HFFc6 (cell line): Measurements from ENCODE around the gene CPXM2. TPM values are rescaled to one million over a fixed set of nuclear protein-coding genes. Genes with fewer than 3 reads are reported as not detected.

Experiments used
- DNase-seq: peaks from one replicate; pipeline ENCODE4 v3.0.0-alpha.2; 2018
- H3K27ac Mint-ChIP-seq: 2 replicates; pipeline ENCODE4 v1.8.0; 2020; ENCODE audit warnings: mild to moderate bottlenecking, mixed read lengths
- H3K27me3 Mint-ChIP-seq: 2 replicates; pipeline ENCODE4 v1.8.0; 2021; ENCODE audit warnings: mild to moderate bottlenecking, moderate library complexity, mixed read lengths; ENCODE audit not compliant: insufficient read depth
- H3K36me3 Mint-ChIP-seq: 2 replicates; pipeline ENCODE4 v1.8.0; 2021; ENCODE audit warnings: low read depth, mixed read lengths
- H3K4me1 Mint-ChIP-seq: 2 replicates; pipeline ENCODE4 v1.8.0; 2020; ENCODE audit warnings: low read depth, mixed read lengths
- H3K4me3 Mint-ChIP-seq: 2 replicates; pipeline ENCODE4 v1.8.0; 2020; ENCODE audit warnings: mild to moderate bottlenecking, moderate library complexity, mixed read lengths
- H3K9me3 Mint-ChIP-seq: 2 replicates; pipeline ENCODE4 v1.8.0; 2020; ENCODE audit warnings: mild to moderate bottlenecking, mixed read lengths
- CTCF ChIP-seq: fragments of 200-600 bp; sonication (generic); IDR thresholded peaks from 2 replicates; pipeline ENCODE4 v1.5.0; 2021; ENCODE audit warnings: antibody characterized with exemption, mild to moderate bottlenecking
- total RNA-seq, 6 experiments: library from RNA; stranded (reverse); fragmentation: NEBNext Ultra II Directional; extraction: Animal tissue kit (Norgen Biotek cat#: 25700); gene quantifications; 2 replicates in 1 of 6; 3 replicates in 5 of 6; pipeline ENCODE4 v1.2.3, GENCODE V29; 2021

Gene CPXM2
- total RNA-seq, 6 experiments from 2014 or later, result not detected

GRCh38 chr10:123835575-123835974 lies 56.0 kb downstream of the CPXM2 start:
- H3K4me3 Mint-ChIP-seq, result no peak overlapping the region
- no peak overlapping the region for H3K27ac Mint-ChIP-seq
- H3K9me3 Mint-ChIP-seq, result no peaks in the 10 kb centered on the region; the same call in 1 of the 2 replicates
- no peak for DNase-seq
- H3K36me3 Mint-ChIP-seq, result peaks cover 8% of the 10 kb centered on the region; the same call in 1 of the 2 replicates
- no peak for TF ChIP-seq CTCF
- peaks cover 12% of the 10 kb centered on the region; the same call in 1 of the 2 replicates for H3K4me1 Mint-ChIP-seq
- H3K27me3 Mint-ChIP-seq, result peaks cover 6% of the 10 kb centered on the region; the same call in 1 of the 2 replicates

- H3K4me1 Mint-ChIP-seq, result no peaks in the 10 kb centered on the region; the same call in 1 of the 2 replicates
- H3K27me3 Mint-ChIP-seq, result peaks cover 5% of the 10 kb centered on the region; the same call in 1 of the 2 replicates
- no peak overlapping the region for H3K27ac Mint-ChIP-seq
- TF ChIP-seq CTCF, result no peak
- H3K9me3 Mint-ChIP-seq, result no peaks in the 10 kb centered on the region; the same call in 1 of the 2 replicates
- no peak overlapping the region for H3K4me3 Mint-ChIP-seq
- peaks cover 8% of the 10 kb centered on the region; the same call in 1 of the 2 replicates for H3K36me3 Mint-ChIP-seq
- DNase-seq, result no peak
Observed at GRCh38 chr10:123833170-123833850, 58.3 kb downstream of the CPXM2 start.

GRCh38 chr10:123831259-123831658 lies 60.3 kb downstream of the CPXM2 start:
- H3K27me3 Mint-ChIP-seq, result peaks cover 4% of the 10 kb centered on the region; the same call in 1 of the 2 replicates
- H3K4me1 Mint-ChIP-seq, result no peaks in the 10 kb centered on the region; the same call in 1 of the 2 replicates
- no peak for TF ChIP-seq CTCF

GRCh38 chr10:123821136-123821535 lies 70.5 kb downstream of the CPXM2 start:
- Mint-ChIP-seq H3K27ac (no peak overlapping the region), H3K36me3 (no peaks in the 10 kb centered on the region; the same call in 1 of the 2 replicates), H3K4me3 (no peak overlapping the region), H3K9me3 (peaks cover 13% of the 10 kb centered on the region), H3K4me1 (no peaks in the 10 kb centered on the region), H3K27me3 (peaks cover 3% of the 10 kb centered on the region; the same call in 1 of the 2 replicates)
- DNase-seq, result no peak
- TF ChIP-seq CTCF, result no peak

More at GRCh38 chr10:123831259-123831658, 60.3 kb downstream of the CPXM2 start:
- H3K27ac Mint-ChIP-seq, result no peak overlapping the region
- 0 out of 2 replicates have a peak, but pooled peaks cover 1% of the 10 kb centered on the region for H3K36me3 Mint-ChIP-seq
- DNase-seq, result no peak
- no peaks in the 10 kb centered on the region; the same call in 1 of the 2 replicates for H3K9me3 Mint-ChIP-seq
- H3K4me3 Mint-ChIP-seq, result no peak overlapping the region

GRCh38 chr10:123809632-123810031 lies 82.0 kb downstream of the CPXM2 start:
- no peaks in the 10 kb centered on the region for H3K36me3 Mint-ChIP-seq
- no peaks in the 10 kb centered on the region for H3K27me3 Mint-ChIP-seq
- no peak overlapping the region for H3K4me3 Mint-ChIP-seq
- H3K4me1 Mint-ChIP-seq, result peaks cover 30% of the 10 kb centered on the region; the same call in 1 of the 2 replicates
- H3K27ac Mint-ChIP-seq, result no peak overlapping the region
- no peaks in the 10 kb centered on the region; the same call in 1 of the 2 replicates for H3K9me3 Mint-ChIP-seq
- no peak for TF ChIP-seq CTCF
- DNase-seq, result no peak
